Measurements from ENCODE around the gene SGSM2.

SGSM2 gene

DNA sequence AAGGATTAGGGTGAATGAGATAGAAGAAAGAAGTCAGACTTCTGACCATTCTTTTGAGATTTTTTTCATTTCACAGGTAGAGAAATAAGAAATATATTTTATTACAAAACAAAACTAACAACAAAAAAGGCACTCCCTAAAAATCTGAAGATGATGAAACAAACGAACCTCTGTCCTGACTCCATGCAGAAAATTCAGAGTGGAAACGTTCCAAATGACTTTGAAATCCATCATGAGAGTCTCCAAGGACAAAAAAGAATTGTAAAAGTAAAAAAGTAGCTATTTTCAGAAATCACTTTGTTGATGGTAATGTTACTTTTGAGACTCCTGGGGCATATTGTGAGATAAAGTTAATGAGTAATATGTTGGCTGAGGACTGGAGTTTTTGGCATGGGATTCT, 89.9 kb downstream of the SGSM2 start:
- no peak for DNase-seq

DNA sequence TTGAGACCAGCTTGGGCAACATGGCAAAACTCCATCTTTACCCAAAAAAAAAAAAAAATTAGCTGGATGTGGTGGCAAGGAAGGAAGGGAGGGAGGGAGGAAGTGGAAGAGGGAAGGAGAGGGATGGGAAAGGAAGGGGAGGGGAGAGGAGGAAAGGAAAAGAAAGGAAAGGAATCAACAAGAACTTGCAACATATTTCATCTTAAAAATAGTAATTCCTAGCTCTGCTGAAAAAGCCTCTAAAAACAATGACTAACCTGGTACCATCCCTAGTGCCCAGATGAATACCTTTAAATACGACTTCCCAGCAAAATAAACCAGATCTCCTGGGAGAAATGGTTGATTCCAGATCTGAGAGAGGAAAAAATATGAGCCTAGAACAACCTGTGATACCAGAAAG, 90.6 kb downstream of the SGSM2 start:
- no peak for DNase-seq

Data from activated gamma-delta T cell treated with Interleukin-2 at 50 U/mL for 16 hours (primary cell).